Activated T-helper 1 cell treated with anti-CD3 and anti-CD28 coated beads, Interleukin-12 subunit alpha, Interleukin-12 subunit beta, Interleukin-2, Interleukin-4 antibody, amounts not matched to agents 30 ng/mL and 10 ng/mL and 1 ng/mL, durations not matched to agents 14 hours and 24 hours and 36 hours (primary cell): ENCODE results near the gene EME1. TPM values are rescaled to one million over a fixed set of nuclear protein-coding genes. Genes with fewer than 3 reads are reported as not detected.
"Not testable (repeated sequence)": the region's sequence is repeated elsewhere in the genome, so short reads cannot be mapped to it uniquely, and the experiment has no call there.

Experiments used
- DNase-seq: peaks from one replicate; pipeline ENCODE4 v3.0.0; 2021; ENCODE audit warnings: low spot score
- H3K27ac Mint-ChIP-seq: one replicate; pipeline ENCODE4 v1.8.0; 2021; ENCODE audit warnings: mild to moderate bottlenecking, mixed read lengths
- H3K27me3 Mint-ChIP-seq: one replicate; pipeline ENCODE4 v1.8.0; 2022; ENCODE audit warnings: mild to moderate bottlenecking, moderate library complexity, mixed read lengths; ENCODE audit not compliant: insufficient read depth
- H3K36me3 Mint-ChIP-seq: one replicate; pipeline ENCODE4 v1.8.0; 2021; ENCODE audit warnings: low read depth, mixed read lengths
- H3K4me1 Mint-ChIP-seq: one replicate; pipeline ENCODE4 v1.8.0; 2021; ENCODE audit warnings: low read depth, mixed read lengths
- H3K4me3 Mint-ChIP-seq: one replicate; pipeline ENCODE4 v1.8.0; 2021; ENCODE audit warnings: mild to moderate bottlenecking, moderate library complexity, mixed read lengths
- H3K9me3 Mint-ChIP-seq: one replicate; pipeline ENCODE4 v1.8.0; 2021; ENCODE audit warnings: mixed read lengths
- intact Hi-C: fragments of 100-400 bp; cut with micrococcal nuclease; formaldehyde crosslinking; loops from one replicate; pipeline ENCODE4 v1.15.1; 2024
- total RNA-seq: library from RNA; stranded (reverse); gene quantifications from 2 replicates; pipeline ENCODE4 v1.2.3, GENCODE V29; 2022

EME1 gene
- 27.7 and 32.9 TPM in 2 replicates for total RNA-seq

DNA sequence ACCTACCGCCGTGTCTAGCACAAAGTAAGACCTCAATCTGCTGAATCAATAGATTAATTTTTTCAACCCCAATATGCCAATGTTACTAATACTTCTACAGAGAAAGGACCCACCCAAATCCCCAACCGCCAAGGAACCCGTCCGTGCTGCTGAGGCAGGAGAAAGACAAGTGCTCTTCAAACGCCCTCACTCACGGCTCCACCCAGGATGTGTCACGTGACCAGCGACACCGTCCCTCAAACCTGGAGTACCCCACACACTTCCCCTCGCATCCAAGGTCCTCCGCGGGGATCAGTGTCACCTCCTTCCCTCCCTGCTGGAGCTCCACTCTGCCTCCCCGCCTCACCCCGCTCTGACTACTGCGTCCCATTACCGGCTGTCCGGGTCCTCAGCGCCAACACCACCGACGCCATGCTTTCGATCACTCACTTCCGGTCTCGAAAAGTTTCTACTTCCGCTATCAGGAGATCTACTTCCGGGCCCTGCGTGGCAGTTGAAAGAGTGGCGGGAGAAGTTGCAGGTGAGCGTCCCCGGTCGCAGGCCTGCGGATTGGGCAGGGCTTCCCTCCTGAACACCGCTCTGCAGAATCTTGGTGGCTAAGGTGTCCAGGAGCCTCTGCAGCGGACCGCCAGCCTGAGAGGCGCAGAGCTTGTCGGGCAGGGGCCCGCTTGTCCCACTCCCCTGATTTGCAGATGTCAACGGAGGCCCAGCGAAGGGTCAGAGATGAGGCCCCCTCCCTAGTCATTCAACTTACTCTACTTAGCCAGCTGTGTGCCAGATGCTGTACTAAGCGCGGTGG, at the start of gene EME1, which contains the start of gene MRPL27:
Gene EME1, plus strand, starts transcription at position 472 of the 799 bp plus-strand sequence. CDS start 1,980 bp downstream, outside the sequence.
Gene MRPL27, minus strand, starts transcription at position 427 of the 799 bp plus-strand sequence. Its CDS starts 14 bp downstream, at position 413.
- Mint-ChIP-seq H3K4me3 (peak within 1 kb of the TSS; percentile 98), H3K4me1 (peaks cover 33% of the 10 kb centered on the region), H3K9me3 (no peaks in the 10 kb centered on the region), H3K36me3 (peaks cover 31% of the 10 kb centered on the region), H3K27ac (peak within 1 kb of the TSS; percentile 100), H3K27me3 (no peaks in the 10 kb centered on the region)
- intact Hi-C loops, result loop anchor here (1.0 to 2.0 kb wide), 5 partner anchors 11 to 105 kb away; partner anchors contain the start of genes ACSF2 and RSAD1
- DNase-seq, result peak; percentile 83

DNA sequence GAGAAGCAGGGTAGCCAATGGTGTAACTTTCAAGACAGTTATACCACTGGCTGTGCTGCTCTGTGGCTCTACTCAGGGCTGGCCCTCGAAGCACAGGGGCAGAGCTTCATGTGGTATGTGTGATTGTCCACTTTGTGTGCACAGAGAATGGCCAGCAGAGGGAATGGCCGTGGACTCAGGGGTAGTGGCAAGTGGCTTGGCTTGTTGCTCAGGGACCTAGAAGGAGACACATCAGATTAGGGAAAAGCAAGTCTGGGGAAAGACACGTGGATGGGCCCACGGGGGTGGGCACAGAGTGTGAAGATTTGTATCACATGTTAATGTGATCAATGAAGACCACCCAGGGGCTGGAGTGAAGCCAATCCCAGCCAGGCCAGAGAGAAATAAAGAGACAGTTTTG, 47.1 kb upstream of the EME1 start:
- Mint-ChIP-seq H3K27me3 (peaks cover 5% of the 10 kb centered on the region), H3K9me3 (no peaks in the 10 kb centered on the region), H3K36me3 (no peaks in the 10 kb centered on the region), H3K4me1 (peaks cover 6% of the 10 kb centered on the region), H3K4me3 (no peak overlapping the region), H3K27ac (no peak overlapping the region)
- DNase-seq, result no peak
- intact Hi-C loops, result no loop called here

GRCh38 chr17:50326831-50327364, 46.1 kb upstream of the EME1 start:
- intact Hi-C loops, result loop anchor here (1.0 kb wide), 1 partner anchor 18 kb away; no protein-coding TSS in a partner anchor
- Mint-ChIP-seq H3K4me1 (peaks cover 6% of the 10 kb centered on the region), H3K9me3 (no peaks in the 10 kb centered on the region), H3K36me3 (no peaks in the 10 kb centered on the region), H3K4me3 (no peak overlapping the region), H3K27ac (peak overlapping the region; percentile 55), H3K27me3 (no peaks in the 10 kb centered on the region)
- DNase-seq, result no peak

DNA sequence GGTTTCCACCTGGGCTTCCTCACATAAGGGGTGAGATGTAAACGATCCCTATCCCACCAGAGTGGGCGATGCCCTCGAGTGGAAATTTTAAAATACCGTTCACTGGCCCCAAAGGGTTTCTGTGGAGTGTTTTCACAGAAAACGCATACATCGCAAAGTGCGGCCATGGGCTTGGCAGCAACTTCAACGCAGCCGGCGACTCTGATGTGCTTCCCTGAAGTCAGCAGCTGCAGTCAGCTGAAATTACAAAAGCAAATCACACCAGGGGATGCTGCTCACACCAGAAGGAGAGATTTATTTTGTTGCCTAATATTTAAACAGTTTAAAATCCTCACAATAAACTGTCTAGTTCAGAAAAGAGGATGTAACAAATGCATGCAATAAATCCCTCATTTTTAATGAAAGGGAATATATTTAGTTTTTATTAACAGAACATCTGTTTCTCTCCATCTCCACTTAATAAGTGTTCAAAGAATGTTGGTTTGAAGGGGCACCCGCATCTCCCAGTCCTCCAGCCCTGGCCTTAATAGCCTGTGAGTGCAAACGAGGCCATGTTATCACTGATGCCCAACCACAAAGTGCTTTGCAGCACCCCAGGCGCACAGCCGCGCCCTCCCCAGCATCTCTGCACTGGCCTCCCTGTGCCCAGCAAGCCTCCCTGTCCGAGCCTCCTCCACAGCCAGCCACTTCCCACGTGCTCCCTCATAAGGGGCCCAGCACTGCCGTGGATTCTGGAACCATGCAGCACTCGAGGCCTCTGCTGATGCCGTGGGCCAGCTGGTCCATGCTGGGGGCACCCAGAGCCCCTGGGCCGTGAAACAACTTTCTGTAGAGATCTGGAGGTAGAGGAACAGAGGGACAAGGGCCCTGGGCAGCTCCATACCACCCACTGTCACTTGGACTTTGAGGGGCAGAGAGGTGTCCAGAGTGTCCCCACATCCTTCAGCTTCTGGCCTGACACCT, 44.4 kb upstream of the EME1 start:
- no peak overlapping the region for H3K4me3 Mint-ChIP-seq

DNA sequence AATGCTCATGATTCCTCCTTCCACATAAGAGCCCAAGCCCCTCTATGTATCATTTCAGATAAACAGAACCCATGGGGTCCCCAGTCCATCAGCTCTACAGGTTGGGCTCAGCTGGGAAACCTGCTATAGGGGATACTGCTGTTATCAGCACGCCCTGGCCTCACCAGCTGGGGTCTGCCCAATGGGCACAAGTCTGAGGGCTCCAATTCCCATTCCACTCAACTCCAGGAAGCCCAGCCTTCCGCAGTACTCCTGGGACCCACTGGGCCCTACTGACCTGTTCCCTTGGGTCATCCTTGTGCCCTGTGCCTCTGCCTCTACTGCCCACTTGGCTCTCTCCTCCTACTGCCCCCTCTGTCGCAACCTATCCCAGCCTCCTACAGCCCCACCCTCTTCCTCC, 43.3 kb upstream of the EME1 start:
- no peak for DNase-seq
- Mint-ChIP-seq H3K9me3 (no peaks in the 10 kb centered on the region), H3K27me3 (peaks cover 1% of the 10 kb centered on the region), H3K36me3 (no peaks in the 10 kb centered on the region), H3K27ac (no peak overlapping the region), H3K4me1 (peaks cover 14% of the 10 kb centered on the region), H3K4me3 (no peak overlapping the region)
- intact Hi-C loops, result no loop called here

More for the DNA sequence above, 44.4 kb upstream of the EME1 start:
- DNase-seq, result no peak
- intact Hi-C loops, result no loop called here
- Mint-ChIP-seq H3K27me3 (peaks cover 1% of the 10 kb centered on the region), H3K9me3 (no peaks in the 10 kb centered on the region), H3K4me1 (peaks cover 10% of the 10 kb centered on the region), H3K36me3 (no peaks in the 10 kb centered on the region), H3K27ac (no peak overlapping the region)

DNA sequence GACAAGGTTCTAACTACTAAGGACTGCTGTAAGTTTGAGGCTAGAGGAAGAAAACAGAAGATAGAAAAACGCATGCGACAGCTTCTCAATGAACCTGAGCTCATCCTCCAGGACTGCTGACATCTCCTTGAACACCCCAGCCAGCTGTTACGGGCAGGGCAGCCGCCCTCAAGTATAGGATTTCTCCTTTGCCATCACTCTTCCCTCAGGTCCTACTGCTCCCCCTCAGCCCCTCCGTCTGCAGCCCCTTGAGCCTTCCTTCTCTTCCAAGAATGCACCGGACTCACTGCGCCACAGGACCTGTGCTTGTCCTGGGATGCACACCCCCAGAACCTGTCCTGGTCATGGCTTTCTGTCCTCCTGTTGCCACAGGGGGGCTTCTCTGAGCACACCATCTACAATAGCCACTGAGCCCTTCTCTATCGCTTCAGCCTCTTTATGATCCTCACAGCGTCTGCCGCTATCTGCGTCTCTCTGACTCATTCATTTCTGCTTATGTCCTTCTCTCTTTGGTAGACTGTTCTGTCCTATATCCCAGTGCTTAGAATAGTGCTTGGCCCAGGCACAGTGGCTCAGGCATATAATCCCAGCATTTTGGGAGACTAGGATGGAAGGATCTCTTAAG, 42.8 kb upstream of the EME1 start:
- Mint-ChIP-seq H3K36me3 (no peaks in the 10 kb centered on the region), H3K27me3 (peaks cover 1% of the 10 kb centered on the region), H3K9me3 (no peaks in the 10 kb centered on the region), H3K27ac (peak overlapping the region; percentile 4), H3K4me3 (no peak overlapping the region), H3K4me1 (peaks cover 14% of the 10 kb centered on the region)
- intact Hi-C loops, result no loop called here
- DNase-seq, result no peak

GRCh38 chr17:50331085-50331791, 41.8 kb upstream of the EME1 start:
- no peaks in the 10 kb centered on the region for H3K9me3 Mint-ChIP-seq
- H3K36me3 Mint-ChIP-seq, result no peaks in the 10 kb centered on the region
- intact Hi-C loops, result no loop called here
- peaks cover 14% of the 10 kb centered on the region for H3K4me1 Mint-ChIP-seq
- H3K27me3 Mint-ChIP-seq, result peaks cover 1% of the 10 kb centered on the region
- H3K27ac Mint-ChIP-seq, result no peak overlapping the region
- DNase-seq, result no peak
- no peak overlapping the region for H3K4me3 Mint-ChIP-seq

DNA sequence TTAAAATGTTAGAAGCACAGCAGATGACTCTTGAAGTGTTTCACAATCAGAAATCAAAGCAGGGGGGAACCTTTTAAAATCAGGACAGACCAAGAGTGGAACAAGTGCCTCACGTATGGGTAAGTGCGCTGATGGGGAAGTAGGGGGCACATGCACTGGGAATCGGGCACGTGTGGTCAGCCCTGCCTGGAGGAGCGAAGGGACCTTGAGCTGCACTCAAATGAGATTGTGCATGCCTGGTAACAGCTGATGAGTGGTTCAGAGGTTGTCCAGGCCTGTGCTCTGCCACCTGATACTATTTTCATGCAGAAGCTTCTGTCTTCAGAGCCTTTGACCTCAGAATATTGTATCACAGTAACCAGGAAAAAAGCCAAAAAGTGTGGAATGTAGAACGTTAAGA, 40.8 kb upstream of the EME1 start:
- intact Hi-C loops, result no loop called here
- no peak for DNase-seq
- H3K27me3 Mint-ChIP-seq, result peaks cover 1% of the 10 kb centered on the region
- H3K36me3 Mint-ChIP-seq, result no peaks in the 10 kb centered on the region
- H3K9me3 Mint-ChIP-seq, result no peaks in the 10 kb centered on the region
- no peak overlapping the region for H3K4me3 Mint-ChIP-seq
- H3K27ac Mint-ChIP-seq, result no peak overlapping the region
- peaks cover 7% of the 10 kb centered on the region for H3K4me1 Mint-ChIP-seq

- H3K36me3 Mint-ChIP-seq, H3K27me3 Mint-ChIP-seq, H3K9me3 Mint-ChIP-seq, DNase-seq, H3K27ac Mint-ChIP-seq, intact Hi-C loops, H3K4me1 Mint-ChIP-seq, H3K4me3 Mint-ChIP-seq: not testable (repeated sequence)
Measured at GRCh38 chr17:50333291-50334057, 39.6 kb upstream of the EME1 start.

- Mint-ChIP-seq H3K27ac (no peak overlapping the region), H3K9me3 (no peaks in the 10 kb centered on the region), H3K4me3 (no peak overlapping the region), H3K4me1 (peaks cover 7% of the 10 kb centered on the region), H3K36me3 (no peaks in the 10 kb centered on the region), H3K27me3 (peaks cover 10% of the 10 kb centered on the region)
- DNase-seq, result no peak
- intact Hi-C loops, result no loop called here
Measured at GRCh38 chr17:50337956-50338355, 35.1 kb upstream of the EME1 start.

- peaks cover 10% of the 10 kb centered on the region for H3K27me3 Mint-ChIP-seq
- H3K4me1 Mint-ChIP-seq, result peaks cover 4% of the 10 kb centered on the region
- intact Hi-C loops, result no loop called here
- H3K36me3 Mint-ChIP-seq, result no peaks in the 10 kb centered on the region
- H3K4me3 Mint-ChIP-seq, result no peak overlapping the region
- H3K9me3 Mint-ChIP-seq, result no peaks in the 10 kb centered on the region
- H3K27ac Mint-ChIP-seq, result no peak overlapping the region
- no peak for DNase-seq
Measured at GRCh38 chr17:50338645-50339044, 34.4 kb upstream of the EME1 start.
